ENCODE measurements around the gene CMTM4.

DNA sequence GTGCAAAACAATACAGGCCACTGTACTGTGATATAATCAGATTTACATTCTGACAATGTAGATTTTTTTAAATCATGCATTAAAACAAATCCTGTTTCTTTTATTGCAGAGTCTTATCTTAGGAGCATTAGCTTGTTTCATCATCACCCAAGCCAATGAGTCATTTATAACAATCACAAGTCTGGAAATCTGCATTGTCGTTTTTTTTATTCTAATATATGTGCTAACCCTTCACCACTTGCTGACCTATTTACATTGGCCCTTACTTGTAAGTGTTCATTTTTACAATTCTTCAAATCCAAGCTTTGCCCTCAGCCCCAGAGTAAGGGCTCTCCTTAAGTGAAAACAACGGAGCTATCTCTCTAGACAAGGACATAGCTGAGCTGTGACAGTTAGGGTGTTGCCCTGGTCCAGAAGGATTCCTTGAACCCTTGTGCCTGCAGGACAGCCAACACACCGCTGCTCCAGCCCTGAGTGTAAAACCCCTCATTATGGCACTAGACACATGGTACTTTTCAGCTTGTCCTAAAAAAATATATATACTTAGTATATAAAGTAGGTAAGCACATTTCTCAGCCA is 126.6 kb downstream of the CMTM4 start:
- TF ChIP-seq, protein P1, sequence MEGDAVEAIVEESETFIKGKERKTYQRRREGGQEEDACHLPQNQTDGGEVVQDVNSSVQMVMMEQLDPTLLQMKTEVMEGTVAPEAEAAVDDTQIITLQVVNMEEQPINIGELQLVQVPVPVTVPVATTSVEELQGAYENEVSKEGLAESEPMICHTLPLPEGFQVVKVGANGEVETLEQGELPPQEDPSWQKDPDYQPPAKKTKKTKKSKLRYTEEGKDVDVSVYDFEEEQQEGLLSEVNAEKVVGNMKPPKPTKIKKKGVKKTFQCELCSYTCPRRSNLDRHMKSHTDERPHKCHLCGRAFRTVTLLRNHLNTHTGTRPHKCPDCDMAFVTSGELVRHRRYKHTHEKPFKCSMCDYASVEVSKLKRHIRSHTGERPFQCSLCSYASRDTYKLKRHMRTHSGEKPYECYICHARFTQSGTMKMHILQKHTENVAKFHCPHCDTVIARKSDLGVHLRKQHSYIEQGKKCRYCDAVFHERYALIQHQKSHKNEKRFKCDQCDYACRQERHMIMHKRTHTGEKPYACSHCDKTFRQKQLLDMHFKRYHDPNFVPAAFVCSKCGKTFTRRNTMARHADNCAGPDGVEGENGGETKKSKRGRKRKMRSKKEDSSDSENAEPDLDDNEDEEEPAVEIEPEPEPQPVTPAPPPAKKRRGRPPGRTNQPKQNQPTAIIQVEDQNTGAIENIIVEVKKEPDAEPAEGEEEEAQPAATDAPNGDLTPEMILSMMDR (IDR thresholded peaks at IDR 0.05): no peak
- no peak for TF ChIP-seq POLR2A (IDR thresholded peaks at IDR 0.05)

Measured in esophagus squamous epithelium (tissue), 4 donors.